ENCODE results near the gene KREMEN2.

The KREMEN2 gene

DNA sequence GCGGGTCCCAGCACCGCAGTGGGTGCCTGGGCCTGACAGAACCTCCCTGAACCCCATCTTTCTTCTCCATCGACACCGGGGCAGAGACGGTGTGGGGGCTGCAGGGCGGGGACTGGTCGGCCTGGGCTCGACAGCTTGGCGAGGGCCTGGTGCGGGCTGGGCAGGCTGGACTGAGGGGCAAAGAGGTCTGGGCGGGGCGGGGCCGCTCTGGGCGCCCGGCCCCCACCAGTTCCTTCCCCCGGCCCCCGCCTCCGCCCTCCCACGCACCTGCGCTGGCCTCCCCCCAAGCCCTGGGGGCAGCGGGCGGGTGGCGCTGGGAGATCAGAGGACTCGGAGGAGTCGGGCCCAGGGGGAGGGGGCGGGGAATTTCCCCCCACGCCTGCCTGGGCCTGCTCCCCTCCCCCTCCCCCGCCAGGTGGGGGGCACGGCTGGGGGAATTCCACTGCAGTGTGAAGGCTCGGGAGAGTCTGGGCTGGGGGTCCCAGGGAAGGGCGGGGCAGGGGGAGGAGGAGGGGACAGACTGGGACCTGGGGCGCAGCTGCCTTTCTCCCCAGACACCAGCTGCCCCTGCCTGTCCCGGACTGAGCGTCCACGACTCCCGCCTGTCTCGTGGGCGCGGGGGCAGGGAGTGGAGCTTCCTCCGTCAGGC, 877 bp upstream of the KREMEN2 start:
- ChIA-PET CTCF (interaction anchor here (1.0 to 8.6 kb wide), 10 partner anchors 9 to 55 kb away, joined by 3 to 54 read pairs (median 5); partner anchors contain the start of gene FLYWCH1), POLR2A (interaction anchor here (0.6 kb wide), 1 partner anchor 16 kb away, joined by 5 read pairs; no protein-coding TSS in a partner anchor)
- TF ChIP-seq, protein P1, sequence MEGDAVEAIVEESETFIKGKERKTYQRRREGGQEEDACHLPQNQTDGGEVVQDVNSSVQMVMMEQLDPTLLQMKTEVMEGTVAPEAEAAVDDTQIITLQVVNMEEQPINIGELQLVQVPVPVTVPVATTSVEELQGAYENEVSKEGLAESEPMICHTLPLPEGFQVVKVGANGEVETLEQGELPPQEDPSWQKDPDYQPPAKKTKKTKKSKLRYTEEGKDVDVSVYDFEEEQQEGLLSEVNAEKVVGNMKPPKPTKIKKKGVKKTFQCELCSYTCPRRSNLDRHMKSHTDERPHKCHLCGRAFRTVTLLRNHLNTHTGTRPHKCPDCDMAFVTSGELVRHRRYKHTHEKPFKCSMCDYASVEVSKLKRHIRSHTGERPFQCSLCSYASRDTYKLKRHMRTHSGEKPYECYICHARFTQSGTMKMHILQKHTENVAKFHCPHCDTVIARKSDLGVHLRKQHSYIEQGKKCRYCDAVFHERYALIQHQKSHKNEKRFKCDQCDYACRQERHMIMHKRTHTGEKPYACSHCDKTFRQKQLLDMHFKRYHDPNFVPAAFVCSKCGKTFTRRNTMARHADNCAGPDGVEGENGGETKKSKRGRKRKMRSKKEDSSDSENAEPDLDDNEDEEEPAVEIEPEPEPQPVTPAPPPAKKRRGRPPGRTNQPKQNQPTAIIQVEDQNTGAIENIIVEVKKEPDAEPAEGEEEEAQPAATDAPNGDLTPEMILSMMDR (IDR thresholded peaks at IDR 0.05; ENCODE audit: control extremely low read depth, extremely low read depth, low read depth, missing control alignments) = no peak
- no peak for DNase-seq (ENCODE audit: extremely low spot score)

DNA sequence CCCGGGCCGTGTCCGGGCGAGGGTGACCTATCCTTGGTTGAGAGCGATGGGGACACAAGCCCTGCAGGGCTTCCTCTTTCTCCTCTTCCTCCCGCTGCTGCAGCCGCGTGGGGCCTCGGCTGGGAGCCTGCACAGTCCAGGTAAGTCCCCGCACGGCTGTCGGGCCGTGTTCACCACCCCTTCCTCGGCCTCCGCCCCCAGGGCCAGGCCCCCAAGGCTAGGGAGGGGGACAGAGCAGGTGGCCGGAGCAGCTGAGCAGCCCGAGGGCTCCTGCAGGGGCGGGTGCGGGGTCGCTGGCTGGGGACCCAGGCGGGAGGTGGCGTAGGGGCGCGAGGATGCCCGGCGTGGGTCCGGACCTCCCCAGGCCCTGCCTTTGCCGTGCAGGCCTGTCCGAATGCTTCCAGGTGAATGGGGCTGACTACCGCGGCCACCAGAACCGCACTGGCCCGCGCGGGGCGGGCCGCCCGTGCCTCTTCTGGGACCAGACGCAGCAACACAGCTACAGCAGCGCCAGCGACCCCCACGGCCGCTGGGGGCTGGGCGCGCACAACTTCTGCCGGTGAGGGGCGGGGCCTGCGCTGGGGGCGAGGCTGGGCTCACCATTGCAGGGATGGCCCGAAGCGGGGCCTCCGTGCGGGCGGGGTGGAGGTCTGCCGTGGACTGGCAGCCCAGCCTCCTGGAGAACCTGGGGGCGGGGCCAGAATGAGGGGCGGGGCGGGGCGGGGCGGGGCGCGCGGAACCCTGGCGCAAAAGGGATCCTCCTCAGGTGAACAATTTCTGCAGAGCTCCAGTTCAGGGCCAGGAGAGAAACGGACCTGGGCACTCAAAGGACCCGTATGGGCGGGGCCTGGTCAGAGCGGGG, 631 bp downstream of the KREMEN2 start:
- TF ChIP-seq, protein P1 (IDR thresholded peaks at IDR 0.05; ENCODE audit: control extremely low read depth, extremely low read depth, low read depth, missing control alignments) = no peak
- POLR2A ChIA-PET = interaction anchor here (0.7 kb wide), 1 partner anchor 16 kb away, joined by 6 read pairs; the partner anchor contains the start of gene PKMYT1
- CTCF ChIA-PET = interaction anchor here (1.0 to 8.6 kb wide), 7 partner anchors 8 to 96 kb away, joined by 3 to 54 read pairs (median 8); no protein-coding TSS in a partner anchor
- DNase-seq (ENCODE audit: extremely low spot score) = peak; percentile 88

DNA sequence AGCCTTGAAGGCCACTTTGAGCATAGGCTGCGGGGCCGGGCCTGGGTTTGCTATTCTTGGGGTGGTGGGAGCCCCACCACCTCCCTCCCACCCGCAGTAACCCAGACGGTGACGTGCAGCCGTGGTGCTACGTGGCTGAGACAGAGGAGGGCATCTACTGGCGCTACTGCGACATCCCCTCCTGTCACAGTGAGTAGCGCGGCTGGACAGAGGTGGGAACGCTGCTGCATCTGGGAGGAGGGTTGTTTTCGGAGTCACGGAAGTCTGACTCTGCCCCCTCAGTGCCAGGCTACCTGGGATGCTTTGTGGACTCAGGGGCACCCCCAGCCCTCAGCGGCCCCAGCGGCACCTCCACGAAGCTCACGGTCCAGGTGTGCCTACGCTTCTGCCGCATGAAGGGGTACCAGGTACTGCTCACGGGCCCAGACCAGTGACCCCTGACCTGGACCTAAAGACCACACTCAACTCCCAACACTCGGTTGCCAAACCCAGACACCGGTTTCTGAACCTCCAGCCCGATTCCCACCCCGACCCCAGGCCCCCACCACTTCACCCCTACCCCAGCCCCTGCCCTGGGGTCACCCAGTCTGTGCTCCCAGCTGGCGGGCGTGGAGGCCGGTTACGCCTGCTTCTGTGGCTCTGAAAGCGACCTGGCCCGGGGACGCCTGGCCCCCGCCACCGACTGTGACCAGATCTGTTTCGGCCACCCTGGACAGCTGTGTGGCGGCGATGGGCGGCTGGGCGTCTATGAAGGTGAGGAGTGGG, 2.1 kb downstream of the KREMEN2 start:
- TF ChIP-seq, protein P1 (IDR thresholded peaks at IDR 0.05; ENCODE audit: control extremely low read depth, extremely low read depth, low read depth, missing control alignments) = no peak
- CTCF ChIA-PET = interaction anchor here (1.5 to 8.6 kb wide), 4 partner anchors 10 to 97 kb away, joined by 3 to 54 read pairs (median 8); no protein-coding TSS in a partner anchor
- POLR2A ChIA-PET = no interaction called here
- DNase-seq (ENCODE audit: extremely low spot score) = no peak

DNA sequence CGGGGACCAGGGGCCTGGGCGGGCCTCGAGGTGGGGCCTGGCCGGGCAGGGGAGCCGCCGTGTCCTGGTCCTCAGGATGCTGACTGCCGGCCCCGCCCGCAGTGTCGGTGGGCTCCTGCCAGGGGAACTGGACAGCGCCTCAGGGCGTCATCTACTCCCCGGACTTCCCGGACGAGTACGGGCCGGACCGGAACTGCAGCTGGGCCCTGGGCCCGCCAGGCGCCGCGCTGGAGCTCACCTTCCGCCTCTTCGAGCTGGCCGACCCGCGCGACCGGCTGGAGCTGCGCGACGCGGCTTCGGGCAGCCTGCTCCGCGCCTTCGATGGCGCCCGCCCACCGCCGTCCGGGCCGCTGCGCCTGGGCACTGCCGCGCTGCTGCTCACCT, 2.7 kb downstream of the KREMEN2 start:
- TF ChIP-seq, protein P1 (IDR thresholded peaks at IDR 0.05; ENCODE audit: control extremely low read depth, extremely low read depth, low read depth, missing control alignments) = no peak
- no peak for DNase-seq (ENCODE audit: extremely low spot score)
- CTCF ChIA-PET = interaction anchor here (1.5 to 2.2 kb wide), 2 partner anchors 10 to 98 kb away, joined by 3 to 8 read pairs; no protein-coding TSS in a partner anchor
- POLR2A ChIA-PET = no interaction called here

DNA sequence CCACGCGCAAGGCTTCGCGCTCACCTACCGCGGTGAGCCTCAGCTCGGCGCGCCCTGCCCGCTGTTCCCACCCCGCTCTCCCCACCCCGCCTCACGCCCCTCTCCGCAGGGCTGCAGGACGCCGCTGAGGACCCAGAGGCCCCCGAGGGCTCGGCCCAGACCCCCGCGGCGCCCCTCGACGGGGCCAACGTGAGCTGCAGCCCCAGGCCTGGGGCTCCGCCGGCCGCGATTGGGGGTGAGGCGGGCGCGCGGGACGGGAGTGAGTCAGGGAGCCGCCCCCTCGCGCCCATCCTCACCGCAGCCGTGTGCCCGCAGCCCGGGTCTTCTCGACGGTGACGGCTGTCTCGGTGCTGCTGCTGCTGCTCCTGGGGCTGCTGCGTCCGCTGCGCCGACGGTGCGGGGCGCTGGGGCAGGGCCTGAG, 3.1 kb downstream of the KREMEN2 start:
- DNase-seq (ENCODE audit: extremely low spot score) = no peak
- POLR2A ChIA-PET = no interaction called here
- CTCF ChIA-PET = interaction anchor here (1.5 kb wide), 1 partner anchor 9 kb away, joined by 3 read pairs; no protein-coding TSS in a partner anchor
- TF ChIP-seq, protein P1 (IDR thresholded peaks at IDR 0.05; ENCODE audit: control extremely low read depth, extremely low read depth, low read depth, missing control alignments) = no peak

DNA sequence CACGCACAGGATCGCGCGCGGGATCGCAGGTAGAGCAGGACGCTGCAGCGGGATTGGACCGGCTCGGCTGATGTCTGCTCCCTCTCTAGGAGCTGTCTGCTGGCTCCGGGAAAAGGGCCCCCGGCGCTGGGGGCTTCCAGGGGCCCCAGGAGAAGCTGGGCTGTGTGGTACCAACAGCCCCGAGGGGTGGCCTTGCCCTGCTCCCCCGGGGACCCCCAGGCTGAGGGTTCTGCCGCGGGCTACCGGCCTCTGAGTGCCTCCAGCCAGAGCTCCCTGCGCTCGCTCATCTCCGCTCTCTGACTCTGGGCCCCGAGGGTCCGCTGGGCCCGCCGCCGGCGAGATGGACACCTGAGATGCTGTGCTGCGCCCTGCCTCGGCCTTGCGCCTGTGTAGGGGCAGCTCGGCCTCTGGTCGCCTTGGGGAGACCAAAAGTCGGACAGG, 3.7 kb downstream of the KREMEN2 start:
- POLR2A ChIA-PET = no interaction called here

More for the DNA sequence above, 3.7 kb downstream of the KREMEN2 start:
- TF ChIP-seq, protein P1 (IDR thresholded peaks at IDR 0.05; ENCODE audit: control extremely low read depth, extremely low read depth, low read depth, missing control alignments) = no peak
- no peak for DNase-seq (ENCODE audit: extremely low spot score)
- CTCF ChIA-PET = interaction anchor here (1.5 kb wide), 1 partner anchor 9 kb away, joined by 3 read pairs; no protein-coding TSS in a partner anchor

Measured in GM10248 (cell line).